H1 (cell line): Measurements from ENCODE around the gene TMEM82. TPM values are rescaled to one million over a fixed set of nuclear protein-coding genes. Genes with fewer than 3 reads are reported as not detected.

Experiments
- CTCF ChIA-PET: fragments of 300-600 bp; sonication (Branson Sonifier 250); formaldehyde crosslinking; loops from one replicate; lab custom pipeline; 2021; ENCODE audit not compliant: partially characterized antibody; lab: Charles Lee
- POLR2A ChIA-PET: fragments of 300-600 bp; sonication (Branson Sonifier 250); formaldehyde crosslinking; loops from one replicate; lab custom pipeline; 2021; ENCODE audit warnings: inconsistent platforms; ENCODE audit not compliant: partially characterized antibody; lab: Charles Lee
- DNase-seq, 2 experiments: peaks; one replicate each; pipeline versions ENCODE4 v3.0.0 to v3.0.0-alpha.2; 2010 to 2022; ENCODE audit warnings: low spot score in 2 of 2, low read depth in 1 of 2, mixed read lengths in 1 of 2
- FAIRE-seq: peaks from 2 replicates; lab custom pipeline; 2011; peaks lifted over from hg19 to GRCh38; lab: Jason Lieb, UNC
- H2AFZ ChIP-seq: 2 replicates; pipeline ENCODE4 v1.8.1; 2012; ENCODE audit warnings: low read length, inconsistent platforms
- H2AK5ac ChIP-seq: 2 replicates; pipeline ENCODE4 v1.6.1; 2013; ENCODE audit warnings: low read depth, low read length
- H2BK120ac ChIP-seq: replicated peaks from 2 replicates; pipeline ENCODE3; 2013; ENCODE audit warnings: low read depth, low read length, inconsistent platforms
- H2BK12ac ChIP-seq: 2 replicates; pipeline ENCODE4 v1.6.1; 2013; ENCODE audit warnings: low read depth, low read length
- H2BK15ac ChIP-seq: 2 replicates; pipeline ENCODE4 v1.6.1; 2013; ENCODE audit warnings: low read length
- H2BK20ac ChIP-seq: 2 replicates; pipeline ENCODE4 v1.6.1; 2013; ENCODE audit warnings: low read length
- H2BK5ac ChIP-seq: 2 replicates; pipeline ENCODE4 v1.6.1; 2013; ENCODE audit warnings: low read depth, low read length
- H3K14ac ChIP-seq: 2 replicates; pipeline ENCODE4 v1.6.1; 2013; ENCODE audit warnings: inconsistent platforms; ENCODE audit not compliant: insufficient read length
- H3K18ac ChIP-seq: 2 replicates; pipeline ENCODE4 v1.6.1; 2013; ENCODE audit warnings: low read length; ENCODE audit errors: extremely low read depth
- H3K23ac ChIP-seq: 2 replicates; pipeline ENCODE4 v1.6.1; 2013; ENCODE audit warnings: inconsistent platforms; ENCODE audit not compliant: insufficient read length
- H3K23me2 ChIP-seq: 2 replicates; pipeline ENCODE4 v1.6.1; 2013; ENCODE audit warnings: low read depth, low read length
- H3K27ac ChIP-seq: 2 replicates; pipeline ENCODE4 v1.6.1; 2011; ENCODE audit warnings: low read depth, low read length, inconsistent platforms
- H3K27me3 ChIP-seq, 4 experiments: replicated peaks in 1 of 4; 1 replicate in 1 of 4; 2 replicates in 3 of 4; pipeline versions ENCODE4 v1.6.1 to v1.8.1; 2011 to 2013; ENCODE audit warnings: low read length in 3 of 4, mild to moderate bottlenecking in 3 of 4, inconsistent platforms in 2 of 4, mixed read lengths in 2 of 4, moderate library complexity in 1 of 4; ENCODE audit not compliant: control insufficient read depth in 3 of 4, insufficient read depth in 3 of 4; ENCODE audit errors: extremely low read depth in 1 of 4
- H3K36me3 ChIP-seq, 4 experiments: 2 replicates each; pipeline versions ENCODE4 v1.6.1 to v1.8.1; 2011 to 2013; ENCODE audit warnings: mild to moderate bottlenecking in 4 of 4, low read length in 3 of 4, moderate library complexity in 2 of 4, control low read depth in 1 of 4, inconsistent platforms in 1 of 4; ENCODE audit not compliant: insufficient read depth in 4 of 4, control insufficient read depth in 2 of 4
- H3K4ac ChIP-seq: replicated peaks from 2 replicates; pipeline ENCODE3; 2013; ENCODE audit warnings: low read length, low read depth, mixed read lengths, inconsistent platforms; ENCODE audit not compliant: insufficient read length
- H3K4me1 ChIP-seq, 4 experiments: replicated peaks in 1 of 4; 1 replicate in 1 of 4; 2 replicates in 3 of 4; pipeline versions ENCODE4 v1.6.1 to v1.8.1; 2011 to 2013; ENCODE audit warnings: low read length in 3 of 4, inconsistent platforms in 2 of 4, mixed read lengths in 1 of 4; ENCODE audit not compliant: insufficient read depth in 4 of 4, control insufficient read depth in 3 of 4
- H3K4me2 ChIP-seq, 2 experiments: 2 replicates each; pipeline versions ENCODE4 v1.6.1 to v1.8.1; 2011 to 2013; ENCODE audit warnings: low read depth in 2 of 2, low read length in 2 of 2, control low read depth in 1 of 2, inconsistent platforms in 1 of 2, mild to moderate bottlenecking in 1 of 2; ENCODE audit not compliant: insufficient read depth in 1 of 2
- H3K4me3 ChIP-seq, 4 experiments: fragments of 200-600, 300-600 bp in 1 of 4; sonication (generic), shearing (Covaris generic), sonication (Bioruptor Twin) in 1 of 4; 2 replicates each; pipeline versions ENCODE4 v1.5.1 to v1.8.1; 2011 to 2016; ENCODE audit warnings: low read length in 4 of 4, low read depth in 3 of 4, control low read depth in 2 of 4, inconsistent platforms in 2 of 4, mild to moderate bottlenecking in 2 of 4, mixed read lengths in 1 of 4, moderate library complexity in 1 of 4; ENCODE audit not compliant: insufficient read depth in 2 of 4; ENCODE audit errors: extremely low read depth in 1 of 4
- H3K56ac ChIP-seq: replicated peaks from 2 replicates; pipeline ENCODE3; 2013; ENCODE audit warnings: low read depth, mild to moderate bottlenecking, mixed read lengths, low read length, inconsistent platforms; ENCODE audit not compliant: insufficient read length
- H3K79me1 ChIP-seq: 2 replicates; pipeline ENCODE4 v1.6.1; 2013; ENCODE audit warnings: low read depth, low read length, control low read depth
- H3K79me2 ChIP-seq, 2 experiments: 2 replicates each; pipeline versions ENCODE4 v1.6.1 to v1.8.1; 2012 to 2013; ENCODE audit warnings: low read length in 2 of 2, mild to moderate bottlenecking in 2 of 2, inconsistent platforms in 1 of 2; ENCODE audit not compliant: insufficient read depth in 2 of 2, control insufficient read depth in 1 of 2
- H3K9ac ChIP-seq, 4 experiments: replicated peaks in 1 of 4; 1 replicate in 1 of 4; 2 replicates in 3 of 4; pipeline versions ENCODE4 v1.6.1 to v1.8.1; 2011 to 2013; ENCODE audit warnings: low read depth in 3 of 4, low read length in 3 of 4, control low read depth in 2 of 4, mild to moderate bottlenecking in 2 of 4, moderate library complexity in 2 of 4, inconsistent platforms in 1 of 4; ENCODE audit errors: extremely low read depth in 1 of 4
- H3K9me3 ChIP-seq, 2 experiments: 2 replicates each; pipeline versions ENCODE4 v1.6.1 to v1.8.1; 2012 to 2013; ENCODE audit warnings: mild to moderate bottlenecking in 2 of 2, moderate library complexity in 2 of 2, control low read depth in 1 of 2, inconsistent platforms in 1 of 2, low read depth in 1 of 2, low read length in 1 of 2, mixed read lengths in 1 of 2; ENCODE audit not compliant: insufficient read depth in 2 of 2
- H4K20me1 ChIP-seq, 2 experiments: replicated peaks in 1 of 2; 2 replicates each; pipeline versions ENCODE3 to v1.8.1; 2011 to 2013; ENCODE audit warnings: inconsistent platforms in 2 of 2, low read length in 2 of 2, mild to moderate bottlenecking in 1 of 2; ENCODE audit not compliant: insufficient read depth in 2 of 2, control insufficient read depth in 1 of 2
- H4K5ac ChIP-seq: 2 replicates; pipeline ENCODE4 v1.6.1; 2013; ENCODE audit warnings: low read length, low read depth, mixed read lengths, inconsistent platforms; ENCODE audit not compliant: insufficient read length
- H4K8ac ChIP-seq: 2 replicates; pipeline ENCODE4 v1.8.0; 2013; ENCODE audit warnings: mild to moderate bottlenecking, moderate library complexity, low read length, inconsistent platforms; ENCODE audit not compliant: insufficient read depth; ENCODE audit errors: extremely low read depth
- H4K91ac ChIP-seq: replicated peaks from 2 replicates; pipeline ENCODE3; 2013; ENCODE audit warnings: low read length, mixed read lengths, inconsistent platforms; ENCODE audit not compliant: insufficient read length
- CBX8 ChIP-seq: fragments of 300-800, 300-1000 bp; sonication (generic); IDR thresholded peaks from 2 replicates; pipeline ENCODE4 v1.7.1; 2016; ENCODE audit warnings: low read depth, low read length, borderline replicate concordance
- KDM1A ChIP-seq: fragments of 200-600, 300-600 bp; sonication (generic); IDR thresholded peaks from 2 replicates; pipeline ENCODE4 v1.7.1; 2016; ENCODE audit warnings: mild to moderate bottlenecking, low read length, borderline replicate concordance
- WGBS, 2 experiments: shearing (Covaris generic) in 1 of 2; methylation state at CpG; one replicate each; pipeline versions ENCODE4 v1.1.6 to v1.1.7; 2013 to 2015; ENCODE audit warnings: low lambda C conversion rate in 2 of 2, mixed read lengths in 2 of 2, inconsistent platforms in 1 of 2, low coverage in 1 of 2, missing lambda C conversion rate in 1 of 2; ENCODE audit not compliant: insufficient replicate concordance in 2 of 2, insufficient coverage in 1 of 2, insufficient read length in 1 of 2; ENCODE audit errors: extremely low coverage in 1 of 2, missing lambda C conversion rate in 1 of 2; 5-methylcytosine and 5-hydroxymethylcytosine counted together
- polyA plus RNA-seq, 7 experiments: library from polyadenylated mRNA; depleted of rRNA in 3 of 7; stranded (reverse) in 5 of 7; unstranded in 2 of 7; fragments of >200 nt in 5 of 7; fragments of 200-250 nt in 2 of 7; gene quantifications; 1 replicate in 5 of 7; 2 replicates in 1 of 7; 4 replicates in 1 of 7; pipeline versions ENCODE4 v1.2.1 to v1.2.3, GENCODE V29; 2011 to 2013; ENCODE audit warnings: missing spikeins in 2 of 7, mixed read lengths in 2 of 7
- total RNA-seq: library from RNA; stranded (reverse); fragmentation: NEBNext Ultra II Directional; extraction: Animal tissue kit (Norgen Biotek cat#: 25700); gene quantifications from 2 replicates; pipeline ENCODE4 v1.2.1, GENCODE V29; 2021

TMEM82 gene
- total and polyA plus RNA-seq, 2 of the 8 experiments (the other 6 are each of a cell fraction or from before 2014, with no cell fraction given), result 0.32 to 2.1 TPM

GRCh38 chr1:15748690-15749398 lies 6.5 kb downstream of the TMEM82 start:
- no peak overlapping the region for H3K4me3 ChIP-seq
- peaks cover 0 to 7% (median 3%) of the 10 kb centered on the region in 4 experiments; a peak in 5 of 7 replicates for H3K4me1 ChIP-seq
- CTCF ChIA-PET, result interaction anchor here (0.6 to 1.4 kb wide), 6 partner anchors 10 to 159 kb away, joined by 3 read pairs; no protein-coding TSS in a partner anchor
- peak overlapping the region; percentile 29 for H4K91ac ChIP-seq
- H4K20me1 ChIP-seq, result no peaks in the 10 kb centered on the region
- no peak overlapping the region for H3K23ac ChIP-seq
- peak overlapping the region; percentile 60; the same call in 1 of the 2 replicates for H2BK12ac ChIP-seq
- H3K9ac ChIP-seq, result no peak overlapping the region
- no peak overlapping the region for H2BK15ac ChIP-seq
- POLR2A ChIA-PET, result interaction anchor here (0.9 to 3.3 kb wide), 5 partner anchors 11 to 162 kb away, joined by 3 to 14 read pairs (median 3); partner anchors contain the start of genes FBLIM1 and SLC25A34
- no peak overlapping the region for H3K14ac ChIP-seq
- H3K56ac ChIP-seq, result no peak overlapping the region
- H3K9me3 ChIP-seq, result no peaks in the 10 kb centered on the region
- H4K5ac ChIP-seq, result no peak overlapping the region
- H3K79me1 ChIP-seq, result no peaks in the 10 kb centered on the region
- no peak overlapping the region for H3K4me2 ChIP-seq
- TF ChIP-seq CBX8 (no peak), KDM1A (peak; percentile 46; the same call in 1 of the 2 replicates)
- no peaks in the 10 kb centered on the region for H3K36me3 ChIP-seq
- H3K18ac ChIP-seq, result peak overlapping the region; percentile 53; the same call in 1 of the 2 replicates
- no peak for DNase-seq
- 92% methylated on average over 10 of the region's 10 CpGs; no CpG with 5 or more reads in 1 of the 2 experiments for WGBS, 2 experiments
- no peak overlapping the region for H2AK5ac ChIP-seq
- H2BK120ac ChIP-seq, result no peak overlapping the region
- FAIRE-seq, result no peak
- H3K79me2 ChIP-seq, result no peaks in the 10 kb centered on the region
- 0 out of 2 replicates have a peak overlapping the region, but pooled peaks have one; percentile 11 for H2AFZ ChIP-seq
- peak overlapping the region; percentile 62; the same call in 1 of the 2 replicates for H4K8ac ChIP-seq
- peak overlapping the region; percentile 78; the same call in 1 of the 2 replicates for H2BK5ac ChIP-seq
- H3K27ac ChIP-seq, result no peak overlapping the region
- H2BK20ac ChIP-seq, result 0 out of 2 replicates have a peak overlapping the region, but pooled peaks have one; percentile 34
- H3K4ac ChIP-seq, result no peak overlapping the region
- H3K27me3 ChIP-seq, result no peaks in the 10 kb centered on the region
- H3K23me2 ChIP-seq, result 0 out of 2 replicates have a peak, but pooled peaks cover under 1% of the 10 kb centered on the region
